HUES64 (cell line): ENCODE results near the gene CDON.
A peak's percentile ranks its signal among the peaks of the same experiment; 100 is the strongest.

Source experiments
- H3K27ac ChIP-seq: 2 replicates; pipeline ENCODE4 v1.7.0; 2013; ENCODE audit warnings: low read depth, low read length, inconsistent platforms
- H3K27me3 ChIP-seq: 2 replicates; pipeline ENCODE4 v1.6.1; 2013; ENCODE audit warnings: mild to moderate bottlenecking, low read length; ENCODE audit not compliant: insufficient read depth
- H3K36me3 ChIP-seq: 2 replicates; pipeline ENCODE4 v1.6.1; 2013; ENCODE audit warnings: mild to moderate bottlenecking, low read length; ENCODE audit not compliant: insufficient read depth
- H3K4me1 ChIP-seq: 2 replicates; pipeline ENCODE4 v1.6.1; 2013; ENCODE audit warnings: mild to moderate bottlenecking, low read length, moderate library complexity; ENCODE audit not compliant: insufficient read depth
- H3K4me3 ChIP-seq: 2 replicates; pipeline ENCODE4 v1.5.1; 2013; ENCODE audit warnings: mild to moderate bottlenecking, low read length, moderate library complexity
- H3K9ac ChIP-seq: 2 replicates; pipeline ENCODE4 v1.6.1; 2013; ENCODE audit warnings: mild to moderate bottlenecking, low read depth, low read length
- H3K9me3 ChIP-seq: 2 replicates; pipeline ENCODE4 v1.6.1; 2013; ENCODE audit warnings: low read depth, low read length; ENCODE audit not compliant: insufficient read depth
- WGBS: fragments of 150-250, 120-280 bp; methylation state at CpG from one replicate; pipeline ENCODE4 v1.1.7; 2013; ENCODE audit warnings: missing lambda C conversion rate; 5-methylcytosine and 5-hydroxymethylcytosine counted together

Gene CDON

GRCh38 chr11:126058105-126058874 is 4.4 kb downstream of the CDON start:
- H3K4me1 ChIP-seq: peaks cover 25% of the 10 kb centered on the region
- 96% methylated on average over 6 of the region's 6 CpGs for WGBS
- no peak overlapping the region for H3K27ac ChIP-seq
- H3K9ac ChIP-seq: no peak overlapping the region
- no peaks in the 10 kb centered on the region for H3K36me3 ChIP-seq
- H3K27me3 ChIP-seq: no peaks in the 10 kb centered on the region
- no peaks in the 10 kb centered on the region for H3K9me3 ChIP-seq
- peak overlapping the region; percentile 17; the same call in 1 of the 2 replicates for H3K4me3 ChIP-seq

- H3K9me3 ChIP-seq: no peaks in the 10 kb centered on the region
- 96% methylated on average over 5 of the region's 5 CpGs for WGBS
- no peak overlapping the region for H3K4me3 ChIP-seq
- no peaks in the 10 kb centered on the region for H3K27me3 ChIP-seq
- H3K36me3 ChIP-seq: no peaks in the 10 kb centered on the region
- peaks cover 12% of the 10 kb centered on the region for H3K4me1 ChIP-seq
- no peak overlapping the region for H3K27ac ChIP-seq
- no peak overlapping the region for H3K9ac ChIP-seq
These were observed 7.8 kb downstream of the CDON start for GRCh38 chr11:126054882-126055281.

GRCh38 chr11:126054408-126054807 is 8.3 kb downstream of the CDON start:
- Histone ChIP-seq H3K9ac (no peak overlapping the region), H3K4me1 (peaks cover 7% of the 10 kb centered on the region; the same call in 1 of the 2 replicates), H3K4me3 (no peak overlapping the region), H3K27me3 (no peaks in the 10 kb centered on the region), H3K9me3 (no peaks in the 10 kb centered on the region), H3K27ac (no peak overlapping the region), H3K36me3 (no peaks in the 10 kb centered on the region)
- WGBS: 96% methylated on average over 5 of the region's 5 CpGs

- 90% methylated on average over 7 of the region's 7 CpGs for WGBS
- Histone ChIP-seq H3K36me3 (no peaks in the 10 kb centered on the region), H3K27me3 (no peaks in the 10 kb centered on the region), H3K4me3 (no peak overlapping the region), H3K27ac (no peak overlapping the region), H3K4me1 (peaks cover 2% of the 10 kb centered on the region; the same call in 1 of the 2 replicates), H3K9ac (no peak overlapping the region), H3K9me3 (no peaks in the 10 kb centered on the region)
These were observed 9.0 kb downstream of the CDON start for GRCh38 chr11:126053415-126054286.

GRCh38 chr11:126051117-126051516 is 11.5 kb downstream of the CDON start:
- Histone ChIP-seq H3K27ac (no peak overlapping the region), H3K9me3 (no peaks in the 10 kb centered on the region), H3K36me3 (no peaks in the 10 kb centered on the region), H3K9ac (no peak overlapping the region), H3K27me3 (no peaks in the 10 kb centered on the region), H3K4me3 (no peak overlapping the region), H3K4me1 (no peaks in the 10 kb centered on the region)
- WGBS: 98% methylated on average over 2 of the region's 3 CpGs

GRCh38 chr11:126049159-126049558 is 13.5 kb downstream of the CDON start:
- H3K9ac ChIP-seq: no peak overlapping the region
- H3K27ac ChIP-seq: no peak overlapping the region
- WGBS: 100% methylated on average over 1 of the region's 1 CpG
- H3K36me3 ChIP-seq: no peaks in the 10 kb centered on the region
- no peaks in the 10 kb centered on the region for H3K27me3 ChIP-seq
- H3K4me3 ChIP-seq: no peak overlapping the region
- H3K9me3 ChIP-seq: no peaks in the 10 kb centered on the region
- no peaks in the 10 kb centered on the region for H3K4me1 ChIP-seq

- H3K9ac ChIP-seq: no peak overlapping the region
- H3K36me3 ChIP-seq: 0 out of 2 replicates have a peak, but pooled peaks cover 3% of the 10 kb centered on the region
- 93% methylated on average over 2 of the region's 5 CpGs for WGBS
- H3K4me1 ChIP-seq: no peaks in the 10 kb centered on the region
- H3K4me3 ChIP-seq: no peak overlapping the region
- no peak overlapping the region for H3K27ac ChIP-seq
- H3K9me3 ChIP-seq: no peaks in the 10 kb centered on the region
- no peaks in the 10 kb centered on the region for H3K27me3 ChIP-seq
These were observed 14.5 kb downstream of the CDON start for GRCh38 chr11:126048197-126048596.

- no peak overlapping the region for H3K9ac ChIP-seq
- no peaks in the 10 kb centered on the region for H3K27me3 ChIP-seq
- no peaks in the 10 kb centered on the region for H3K4me1 ChIP-seq
- no peak overlapping the region for H3K4me3 ChIP-seq
- H3K36me3 ChIP-seq: 0 out of 2 replicates have a peak, but pooled peaks cover 3% of the 10 kb centered on the region
- no peaks in the 10 kb centered on the region for H3K9me3 ChIP-seq
- 97% methylated on average over 5 of the region's 5 CpGs for WGBS
- no peak overlapping the region for H3K27ac ChIP-seq
These were observed 16.0 kb downstream of the CDON start for GRCh38 chr11:126046570-126047195.

GRCh38 chr11:126039485-126040271 is 23.0 kb downstream of the CDON start:
- Histone ChIP-seq H3K4me1 (peaks cover 9% of the 10 kb centered on the region), H3K36me3 (0 out of 2 replicates have a peak, but pooled peaks cover 3% of the 10 kb centered on the region), H3K27ac (no peak overlapping the region), H3K9ac (no peak overlapping the region), H3K27me3 (no peaks in the 10 kb centered on the region), H3K4me3 (no peak overlapping the region), H3K9me3 (no peaks in the 10 kb centered on the region)
- WGBS: 84% methylated on average over 8 of the region's 9 CpGs

GRCh38 chr11:126035718-126036117 is 26.9 kb downstream of the CDON start:
- no peak overlapping the region for H3K27ac ChIP-seq
- no peaks in the 10 kb centered on the region for H3K36me3 ChIP-seq
- no peaks in the 10 kb centered on the region for H3K27me3 ChIP-seq
- peaks cover 26% of the 10 kb centered on the region for H3K4me1 ChIP-seq
- no peaks in the 10 kb centered on the region for H3K9me3 ChIP-seq
- 96% methylated on average over 5 of the region's 5 CpGs for WGBS
- H3K9ac ChIP-seq: no peak overlapping the region
- H3K4me3 ChIP-seq: no peak overlapping the region
